ENCODE data around the gene C16orf95.

C16orf95 gene

DNA sequence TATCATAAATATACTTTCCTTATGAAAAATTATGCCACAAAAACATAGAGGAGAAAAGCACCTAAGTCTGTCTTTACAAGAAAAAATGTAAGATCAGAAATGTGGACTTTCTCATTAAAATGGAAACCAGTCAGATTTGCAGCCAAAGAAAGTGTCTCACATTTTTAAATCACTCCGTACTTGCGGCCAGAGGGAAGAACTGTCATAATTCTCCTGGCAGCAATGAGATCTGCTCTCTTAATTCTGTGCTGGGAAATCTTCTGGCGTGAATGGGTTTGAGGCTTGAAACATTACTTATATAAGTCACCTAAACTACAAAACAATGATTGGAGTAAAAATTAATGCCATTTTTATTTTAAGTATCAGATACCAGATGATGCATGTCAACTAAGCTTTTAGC, 10.7 kb downstream of the C16orf95 start:
- no peak for DNase-seq (ENCODE audit: low read depth)
- H3K4me3 ChIP-seq (ENCODE audit: low read depth, low read length): no peak overlapping the region
- no peak for TF ChIP-seq CTCF (IDR thresholded peaks at IDR 0.05; ENCODE audit: insufficient read depth, low read depth, low read length, missing control alignments)

- DNase-seq (ENCODE audit: low read depth): no peak
- no peak overlapping the region for H3K4me3 ChIP-seq (ENCODE audit: low read depth, low read length)
- TF ChIP-seq CTCF (IDR thresholded peaks at IDR 0.05; ENCODE audit: insufficient read depth, low read depth, low read length, missing control alignments): no peak
Measured at GRCh38 chr16:87305505-87306391, 11.4 kb downstream of the C16orf95 start.

GRCh38 chr16:87304951-87305350, 12.2 kb downstream of the C16orf95 start:
- TF ChIP-seq CTCF (IDR thresholded peaks at IDR 0.05; ENCODE audit: insufficient read depth, low read depth, low read length, missing control alignments): no peak
- DNase-seq (ENCODE audit: low read depth): no peak

GRCh38 chr16:87303962-87304521, 13.2 kb downstream of the C16orf95 start:
- no peak overlapping the region for H3K4me3 ChIP-seq (ENCODE audit: low read depth, low read length)
- DNase-seq (ENCODE audit: low read depth): no peak
- no peak for TF ChIP-seq CTCF (IDR thresholded peaks at IDR 0.05; ENCODE audit: insufficient read depth, low read depth, low read length, missing control alignments)

More at GRCh38 chr16:87304951-87305350, 12.2 kb downstream of the C16orf95 start:
- no peak overlapping the region for H3K4me3 ChIP-seq (ENCODE audit: low read depth, low read length)

DNA sequence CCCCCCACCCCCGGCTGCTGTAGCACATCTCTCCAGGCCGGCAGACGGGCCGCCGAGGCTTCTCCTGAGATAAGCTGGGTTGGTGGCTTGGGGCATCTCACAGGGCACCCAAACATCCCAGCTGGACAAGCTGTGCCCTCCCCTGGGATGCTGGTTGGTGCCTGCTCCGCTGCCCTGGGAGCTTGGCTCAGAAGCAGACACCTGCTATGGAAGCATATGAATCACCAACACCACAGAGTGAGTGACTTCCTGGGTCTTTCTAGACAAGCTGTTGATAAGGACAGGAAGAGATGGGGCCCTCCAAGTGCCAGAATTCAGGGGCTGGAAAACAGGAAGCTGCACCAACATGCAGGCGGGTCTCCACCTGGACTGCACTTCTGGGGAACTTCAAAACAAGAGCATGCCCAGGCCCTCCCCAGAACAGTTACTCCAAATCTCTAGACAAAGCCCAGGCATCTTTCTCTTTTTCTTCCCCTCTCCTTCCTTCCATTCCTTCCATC, 13.7 kb downstream of the C16orf95 start:
- no peak for DNase-seq (ENCODE audit: low read depth)

GRCh38 chr16:87298857-87299465, 18.2 kb downstream of the C16orf95 start:
- no peak overlapping the region for H3K4me3 ChIP-seq (ENCODE audit: low read depth, low read length)
- no peak for TF ChIP-seq CTCF (IDR thresholded peaks at IDR 0.05; ENCODE audit: insufficient read depth, low read depth, low read length, missing control alignments)
- DNase-seq (ENCODE audit: low read depth): no peak

More for the DNA sequence above, 13.7 kb downstream of the C16orf95 start:
- H3K4me3 ChIP-seq (ENCODE audit: low read depth, low read length): no peak overlapping the region
- no peak for TF ChIP-seq CTCF (IDR thresholded peaks at IDR 0.05; ENCODE audit: insufficient read depth, low read depth, low read length, missing control alignments)
